GM21717 (cell line): ENCODE data around the gene MATN1.

Experiments used
- ATAC-seq: cut with Tn5 transposase; IDR thresholded peaks from one replicate; pipeline ENCODE4 v1.9.1; 2021; ENCODE audit warnings: mild to moderate bottlenecking, moderate library complexity; ENCODE audit not compliant: unreplicated experiment

MATN1 gene

GRCh38 chr1:30732277-30732996, 9.1 kb upstream of the MATN1 start:
- ATAC-seq, result no peak

- no peak for ATAC-seq
Observed at GRCh38 chr1:30731806-30732276, 8.5 kb upstream of the MATN1 start.

GRCh38 chr1:30731109-30731805, 7.9 kb upstream of the MATN1 start:
- ATAC-seq, result no peak

DNA sequence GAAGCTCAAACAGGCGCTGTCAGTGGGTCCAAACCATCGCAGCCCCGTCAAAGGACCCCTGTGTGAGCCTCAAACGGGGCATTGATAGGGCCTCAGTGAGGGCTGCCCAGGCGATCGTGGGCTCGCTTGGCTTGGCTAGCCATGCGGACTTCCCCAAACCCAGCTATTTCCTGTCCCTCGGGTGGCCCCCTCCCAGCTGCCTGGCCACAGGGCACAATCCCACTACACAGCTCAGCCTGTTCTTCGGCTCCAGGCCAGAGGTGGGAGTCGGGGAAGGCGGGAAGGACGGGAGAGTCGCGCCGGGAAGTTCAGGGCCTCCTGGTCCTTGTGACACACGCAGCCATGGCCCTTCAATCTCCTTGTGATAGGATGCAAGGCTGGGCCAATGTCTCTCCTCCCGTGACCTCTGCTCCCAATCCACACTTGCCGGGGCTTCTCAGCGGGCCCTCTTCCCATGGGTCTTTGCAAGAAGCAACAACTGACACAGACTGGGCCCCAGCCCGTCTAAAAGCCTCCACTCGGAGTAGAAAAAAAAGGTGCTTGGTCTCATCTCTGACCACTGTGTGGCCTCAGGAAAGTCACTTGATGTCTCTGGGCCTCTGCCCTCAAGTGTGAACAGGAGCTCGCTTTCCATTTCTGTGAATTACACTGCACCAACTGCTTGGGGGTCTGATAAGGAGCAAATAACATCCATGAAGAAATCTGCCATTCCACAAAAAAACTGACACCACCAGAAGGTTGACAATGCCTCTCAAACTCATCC, 7.1 kb upstream of the MATN1 start:
- ATAC-seq, result no peak

DNA sequence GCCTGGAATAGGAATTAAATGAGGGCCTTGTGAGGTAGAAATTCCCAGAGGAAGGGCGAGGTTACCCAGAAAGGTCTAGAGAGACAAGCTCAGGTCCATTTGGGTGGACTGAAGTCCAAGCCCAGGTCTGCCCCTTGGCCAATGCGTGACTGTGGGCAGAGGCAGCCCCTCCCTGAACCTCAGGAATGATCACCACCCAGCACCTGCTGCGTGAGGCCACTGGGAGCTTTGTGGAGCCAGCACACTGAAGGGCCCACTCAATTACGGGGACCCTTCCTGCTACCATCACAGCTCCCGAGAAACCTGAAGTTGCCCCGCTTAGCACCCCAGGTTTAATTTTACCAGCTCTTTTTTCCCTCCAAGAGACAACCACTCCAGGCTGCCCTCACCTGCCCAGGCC, 6.5 kb upstream of the MATN1 start:
- ATAC-seq, result no peak

DNA sequence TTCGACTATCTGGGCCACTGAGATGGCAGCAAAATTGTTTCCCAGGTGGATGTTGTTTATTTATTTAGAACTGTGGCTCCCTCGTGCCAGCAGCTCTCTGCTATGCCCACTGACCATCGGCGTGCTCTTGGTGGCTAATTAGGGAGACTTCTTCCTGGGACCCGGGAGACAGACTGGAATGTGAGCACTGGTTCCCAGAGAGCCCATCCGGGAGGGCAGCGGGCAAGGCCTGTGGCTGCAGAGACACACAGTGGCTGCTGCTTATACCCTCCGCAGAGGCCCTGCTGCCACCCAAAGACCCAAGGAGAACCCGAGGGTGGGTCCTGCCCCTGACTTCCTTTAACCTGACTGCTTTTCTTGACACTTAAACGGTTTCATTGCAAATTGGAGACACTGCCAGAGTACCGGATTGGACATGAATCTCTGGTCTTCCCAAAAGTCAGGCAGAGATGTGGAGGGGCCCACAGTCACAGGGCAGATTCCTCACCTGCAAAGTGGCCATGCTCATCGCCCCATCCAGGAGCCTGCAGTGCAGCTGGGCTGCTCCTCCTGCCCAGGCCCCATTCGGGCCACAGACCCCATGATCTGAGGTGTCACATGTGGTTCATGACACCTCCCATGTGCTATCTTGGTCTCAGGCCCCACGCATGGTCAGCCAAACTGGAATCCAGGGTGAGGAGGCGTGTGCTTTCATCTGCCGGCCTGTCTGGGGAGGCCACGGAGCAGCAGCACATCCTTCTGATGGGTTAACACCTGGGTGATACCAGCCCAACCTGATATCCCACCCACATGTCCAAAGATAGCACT, 5.7 kb upstream of the MATN1 start:
- ATAC-seq, result no peak

- no peak for ATAC-seq
Observed at GRCh38 chr1:30728340-30728739, 5.0 kb upstream of the MATN1 start.

- ATAC-seq, result no peak
Observed at GRCh38 chr1:30727824-30728223, 4.4 kb upstream of the MATN1 start.

DNA sequence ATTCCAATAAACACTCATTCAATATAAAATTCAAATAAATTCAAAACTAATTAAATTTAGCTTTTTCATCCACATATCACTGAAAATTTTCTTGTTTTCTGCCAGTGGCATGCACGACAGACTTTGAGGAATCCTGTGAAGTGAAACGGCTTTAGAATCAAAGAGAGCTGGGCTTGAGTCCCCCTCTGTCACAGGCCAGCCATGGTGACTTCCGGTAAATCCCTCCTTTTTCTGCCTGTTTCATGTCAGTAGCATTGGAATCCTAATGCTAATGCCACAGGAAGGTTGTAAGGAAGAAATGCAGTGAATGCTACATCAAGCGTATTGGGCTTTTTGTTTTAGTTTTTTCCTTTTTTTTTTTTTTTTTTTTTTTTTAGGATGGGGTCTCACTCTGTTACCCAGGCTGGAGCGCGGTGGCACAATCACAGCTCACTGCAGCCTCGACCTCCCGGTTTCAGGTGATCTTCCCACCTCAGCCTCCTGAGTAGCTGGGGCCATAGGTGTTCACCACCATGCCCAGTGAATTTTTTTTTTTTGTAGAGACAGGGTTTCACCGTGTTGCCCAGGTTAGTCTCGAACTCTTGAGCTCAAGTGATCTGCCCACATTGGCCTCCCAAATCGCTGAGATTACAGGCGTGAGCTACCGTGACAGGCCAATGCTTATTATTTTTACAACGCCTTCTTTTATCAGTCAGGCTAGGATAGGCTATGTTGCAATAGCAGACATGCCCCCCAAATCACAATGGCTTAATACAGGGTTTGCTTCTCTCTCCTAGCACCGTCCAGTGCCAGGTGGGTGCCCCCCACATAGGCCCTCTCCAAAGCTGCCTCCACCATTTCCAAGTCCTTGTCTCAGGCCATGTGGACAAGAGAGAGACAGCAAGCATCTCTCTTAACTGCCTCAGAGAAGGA, 3.6 kb upstream of the MATN1 start:
- ATAC-seq, result no peak

DNA sequence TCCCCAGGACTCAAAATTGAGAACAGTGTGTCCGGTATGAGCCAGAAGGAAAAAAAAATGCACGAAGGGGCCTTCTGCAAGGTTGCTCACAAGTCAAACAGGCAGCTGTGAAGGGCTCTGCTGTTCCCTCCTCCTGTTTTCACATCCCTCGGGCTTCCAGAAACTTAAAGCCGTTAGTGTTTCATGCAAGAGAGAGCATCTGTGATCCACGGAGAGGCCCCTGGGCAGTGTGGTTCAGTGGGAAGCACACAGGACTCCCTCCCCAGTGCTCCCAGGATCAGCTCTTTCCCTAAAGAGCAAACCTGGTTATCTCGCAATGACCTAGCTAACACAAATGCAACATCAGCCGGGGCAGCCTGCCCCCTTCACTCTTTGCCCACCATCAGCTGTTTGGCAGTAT, 2.9 kb upstream of the MATN1 start:
- no peak for ATAC-seq

GRCh38 chr1:30725450-30726095, 2.2 kb upstream of the MATN1 start:
- no peak for ATAC-seq

- no peak for ATAC-seq
Observed at GRCh38 chr1:30724655-30725421, 1.5 kb upstream of the MATN1 start.

- ATAC-seq, result no peak
Observed at GRCh38 chr1:30724175-30724574, 790 bp upstream of the MATN1 start.

- no peak for ATAC-seq
Observed at GRCh38 chr1:30721812-30722537, 1.4 kb downstream of the MATN1 start.

DNA sequence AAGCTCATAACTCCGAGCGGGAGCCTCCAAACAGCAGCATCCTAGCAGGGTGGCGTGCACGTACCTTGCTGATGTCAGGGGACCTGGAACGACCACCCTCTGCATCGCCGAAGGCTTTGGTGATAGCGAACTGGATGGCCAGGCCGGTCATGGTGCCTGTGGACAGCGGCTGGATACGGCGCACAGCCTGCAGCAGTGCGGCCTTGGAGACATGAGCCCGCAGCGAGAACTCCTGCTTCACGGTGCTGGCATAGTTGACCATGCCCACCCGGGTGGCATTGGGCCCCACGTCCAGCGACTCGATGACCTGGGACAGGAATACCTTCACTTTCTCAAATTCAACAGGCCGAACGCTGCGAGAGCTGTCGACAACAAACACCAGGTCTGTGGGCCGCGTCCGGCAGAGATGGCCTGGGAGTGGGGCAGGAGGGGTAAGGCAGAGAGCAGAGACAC, 2.0 kb downstream of the MATN1 start:
- ATAC-seq, result no peak

DNA sequence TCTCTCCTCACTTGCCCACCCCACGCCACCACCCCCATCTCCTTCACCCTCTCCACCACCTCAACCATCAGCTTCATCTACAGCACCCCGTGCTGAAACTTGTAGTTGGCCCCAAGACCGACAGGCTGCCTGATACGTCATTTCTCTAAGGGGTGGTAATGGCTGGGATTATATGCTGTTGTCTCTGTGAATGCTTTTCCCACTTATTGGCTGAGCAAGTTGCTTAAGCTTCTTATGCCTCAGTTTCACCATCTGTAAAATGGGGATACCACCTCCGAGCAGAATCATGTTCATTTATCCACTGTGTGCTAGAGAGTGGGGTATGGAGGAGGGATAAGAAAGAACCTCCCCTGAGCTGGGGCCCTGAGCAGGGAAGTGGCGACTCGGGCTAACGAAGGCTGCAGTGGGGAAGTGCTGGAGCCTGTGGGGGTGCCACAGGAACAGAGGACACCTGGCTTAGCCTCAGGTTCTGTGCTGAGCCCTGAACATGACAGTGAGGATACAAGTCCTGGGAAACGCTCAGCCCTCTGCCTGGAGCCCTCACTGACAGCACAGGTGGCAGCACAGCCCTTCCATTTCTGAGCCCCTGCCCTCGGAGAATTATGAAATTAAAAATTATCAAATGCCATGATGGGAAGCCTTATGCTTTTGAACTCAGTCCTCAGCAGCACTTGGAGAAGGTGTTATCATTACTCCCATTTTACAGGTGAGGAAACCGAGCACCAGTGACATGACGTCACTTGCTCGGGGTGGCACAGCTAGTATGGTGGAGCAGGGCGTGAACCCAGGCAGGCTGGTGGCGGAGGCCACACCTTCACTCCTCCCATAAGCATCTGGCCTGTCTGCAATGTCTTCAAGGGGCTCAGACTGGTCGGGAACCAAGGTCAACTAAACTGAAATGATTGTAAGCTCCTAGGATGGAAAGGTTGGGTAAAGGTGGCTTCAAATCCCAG, 2.8 kb downstream of the MATN1 start:
- ATAC-seq, result no peak
